Measurements from ENCODE around the gene ST6GALNAC5. TPM values are rescaled to one million over a fixed set of nuclear protein-coding genes. Genes with fewer than 3 reads are reported as not detected.

ST6GALNAC5 gene
- total and polyA plus RNA-seq, 2 of the 13 experiments (the other 11 are each of a cell fraction or from before 2014, with no cell fraction given) = not detected

DNA sequence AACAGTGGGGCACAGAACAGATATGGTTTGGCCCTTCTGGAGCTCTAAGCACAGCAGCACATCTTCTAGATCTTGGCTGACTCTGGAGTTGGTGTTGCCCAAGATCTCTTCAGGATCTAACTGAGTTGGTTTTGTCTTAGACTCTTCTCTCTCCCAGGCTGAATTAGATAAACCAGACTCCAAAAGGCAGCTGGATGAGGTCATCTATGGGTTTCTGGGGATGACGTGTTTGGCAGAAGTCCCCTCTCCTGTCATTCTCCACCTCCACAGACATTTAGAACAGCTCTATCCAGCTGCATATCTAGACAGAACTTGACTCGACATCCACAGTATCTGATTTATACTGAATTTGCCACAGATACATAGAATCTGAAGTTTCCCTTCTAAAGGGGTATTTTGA lies 75.3 kb downstream of the ST6GALNAC5 start:
- in situ Hi-C loops (cut with HindIII; ENCODE audit: extremely low pct_ligation_motif_present, low pct_unique_long_range_greater_than_20kb) = no loop called here
- no peak for FAIRE-seq
- Histone ChIP-seq H3K4me2 (ENCODE audit: low read depth, low read length) (no peak overlapping the region), H3K4me1 (ENCODE audit: insufficient read depth, low read length) (no peaks in the 10 kb centered on the region), H3K36me3 (replicated peaks in 1 of 2; ENCODE audit: control insufficient read depth in 1 of 2, insufficient read depth in 2 of 2, low read length in 2 of 2) (no peaks in the 10 kb centered on the region), H3K27ac (ENCODE audit: extremely low read length, insufficient read depth, low read length) (no peak overlapping the region), H3K9me3 (ENCODE audit: low read length) (no peaks in the 10 kb centered on the region), H3K4me3 (replicated peaks in 1 of 3; ENCODE audit: insufficient read depth in 1 of 3, low read depth in 2 of 3, low read length in 3 of 3) (no peak overlapping the region), H4K20me1 (ENCODE audit: insufficient read depth, low read length) (no peaks in the 10 kb centered on the region), H2AFZ (ENCODE audit: low read length) (no peak overlapping the region), H3K79me2 (ENCODE audit: insufficient read depth, low read length) (no peaks in the 10 kb centered on the region), H3K27me3 (ENCODE audit: control insufficient read depth in 1 of 2, insufficient read depth in 2 of 2, low read length in 2 of 2) (no peaks in the 10 kb centered on the region), H3K9ac (ENCODE audit: insufficient read depth, low read depth, low read length) (no peak overlapping the region)
- TF ChIP-seq CREB1 (IDR thresholded peaks at IDR 0.05) (peak; percentile 31; the same call in 1 of the 2 replicates), CREB1 (CRISPR knock-in tag; IDR thresholded peaks at IDR 0.05) (no peak), ATF7 (IDR thresholded peaks at IDR 0.05) (0 out of 2 replicates have a peak, but pooled peaks have one; percentile 46), ATF7 (CRISPR knock-in tag; IDR thresholded peaks at IDR 0.05) (no peak), RFXANK (CRISPR knock-in tag; IDR thresholded peaks at IDR 0.05) (no peak)
- ChIA-PET CTCF (ENCODE audit: low intra/inter-chr PET ratio, low total read pairs) (no interaction called here), POLR2A (no interaction called here)
- DNase-seq (ENCODE audit: low spot score) = no peak
- 0% methylated on average over 1 of the region's 2 CpGs for WGBS (ENCODE audit: low lambda C conversion rate)
- no peak for ATAC-seq
- BruUV-seq (replicated peaks) = no TSS peak
- intact Hi-C loops (cut with micrococcal nuclease; ENCODE audit: unreplicated experiment) = no loop called here

GRCh38 chr1:76944942-76945341 lies 77.7 kb downstream of the ST6GALNAC5 start:
- ChIA-PET POLR2A (no interaction called here), CTCF (ENCODE audit: low intra/inter-chr PET ratio, low total read pairs) (no interaction called here)
- Histone ChIP-seq H3K4me3 (replicated peaks in 1 of 3; ENCODE audit: insufficient read depth in 1 of 3, low read depth in 2 of 3, low read length in 3 of 3) (no peak overlapping the region), H3K36me3 (replicated peaks in 1 of 2; ENCODE audit: control insufficient read depth in 1 of 2, insufficient read depth in 2 of 2, low read length in 2 of 2) (no peaks in the 10 kb centered on the region), H4K20me1 (ENCODE audit: insufficient read depth, low read length) (no peaks in the 10 kb centered on the region), H3K79me2 (ENCODE audit: insufficient read depth, low read length) (no peaks in the 10 kb centered on the region), H3K27ac (ENCODE audit: extremely low read length, insufficient read depth, low read length) (no peak overlapping the region), H3K27me3 (ENCODE audit: control insufficient read depth in 1 of 2, insufficient read depth in 2 of 2, low read length in 2 of 2) (no peaks in the 10 kb centered on the region; a peak in 1 of 5 replicates), H3K9me3 (ENCODE audit: low read length) (no peaks in the 10 kb centered on the region), H3K4me2 (ENCODE audit: low read depth, low read length) (no peak overlapping the region), H2AFZ (ENCODE audit: low read length) (no peak overlapping the region), H3K9ac (ENCODE audit: insufficient read depth, low read depth, low read length) (no peak overlapping the region), H3K4me1 (ENCODE audit: insufficient read depth, low read length) (no peaks in the 10 kb centered on the region)
- no peak for FAIRE-seq
- no peak for ATAC-seq
- DNase-seq (ENCODE audit: low spot score) = no peak
- in situ Hi-C loops (cut with HindIII; ENCODE audit: extremely low pct_ligation_motif_present, low pct_unique_long_range_greater_than_20kb) (no loop called here), intact Hi-C loops (cut with micrococcal nuclease; ENCODE audit: unreplicated experiment) (no loop called here)
- 0% methylated on average over 2 of the region's 2 CpGs for WGBS (ENCODE audit: low lambda C conversion rate)
- TF ChIP-seq MTA1 (CRISPR knock-in tag; IDR thresholded peaks at IDR 0.05; ENCODE audit: borderline replicate concordance) (no peak), RBM39 (IDR thresholded peaks at IDR 0.05; ENCODE audit: low read depth, low read length, poor library complexity, severe bottlenecking) (no peak)
- no TSS peak for BruUV-seq (replicated peaks)

Measured in HepG2 (cell line).